Fibroblast of pulmonary artery (primary cell): ENCODE measurements around the gene DNAH10.

Experiments
- DNase-seq: peaks from one replicate; pipeline ENCODE4 v3.0.0-alpha.2; 2010; ENCODE audit warnings: low read depth
- H3K4me3 ChIP-seq: replicated peaks from 2 replicates; pipeline ENCODE4 v1.5.1; 2011; ENCODE audit warnings: low read depth, mild to moderate bottlenecking, control low read depth, low read length, moderate library complexity
- TF ChIP-seq, protein P1 (sequence below): IDR thresholded peaks from 2 replicates; pipeline ENCODE4 v1.5.1; 2011; ENCODE audit warnings: mild to moderate bottlenecking, control low read depth, low read length, inconsistent platforms; ENCODE audit errors: missing control alignments

The DNAH10 gene

DNA sequence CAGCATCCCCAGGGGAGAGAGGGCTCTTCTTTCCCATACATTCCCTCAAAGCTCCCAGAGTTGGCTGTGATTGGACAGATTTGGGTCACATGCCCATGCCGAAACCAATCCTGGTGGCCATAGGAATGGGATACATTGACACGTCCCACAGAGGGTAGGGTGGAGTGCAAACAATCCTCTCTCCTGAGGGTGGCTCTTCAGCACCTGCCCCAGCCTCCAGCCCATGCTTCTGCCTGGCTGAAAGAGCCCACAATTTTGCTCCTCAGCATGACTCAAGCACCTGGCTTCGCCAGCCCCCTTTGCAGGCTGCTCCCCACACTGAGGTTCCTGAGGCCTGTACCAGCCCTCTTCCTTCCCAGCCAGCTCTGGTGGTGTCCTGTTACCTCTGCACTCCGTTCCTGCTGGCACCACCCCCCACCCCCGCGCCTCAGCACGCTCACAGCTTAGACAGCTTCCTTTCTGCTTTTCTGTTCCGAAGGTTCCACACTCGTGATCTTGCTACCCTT, 138.8 kb downstream of the DNAH10 start:
- no peak for DNase-seq
- no peak overlapping the region for H3K4me3 ChIP-seq
- TF ChIP-seq, protein P1, sequence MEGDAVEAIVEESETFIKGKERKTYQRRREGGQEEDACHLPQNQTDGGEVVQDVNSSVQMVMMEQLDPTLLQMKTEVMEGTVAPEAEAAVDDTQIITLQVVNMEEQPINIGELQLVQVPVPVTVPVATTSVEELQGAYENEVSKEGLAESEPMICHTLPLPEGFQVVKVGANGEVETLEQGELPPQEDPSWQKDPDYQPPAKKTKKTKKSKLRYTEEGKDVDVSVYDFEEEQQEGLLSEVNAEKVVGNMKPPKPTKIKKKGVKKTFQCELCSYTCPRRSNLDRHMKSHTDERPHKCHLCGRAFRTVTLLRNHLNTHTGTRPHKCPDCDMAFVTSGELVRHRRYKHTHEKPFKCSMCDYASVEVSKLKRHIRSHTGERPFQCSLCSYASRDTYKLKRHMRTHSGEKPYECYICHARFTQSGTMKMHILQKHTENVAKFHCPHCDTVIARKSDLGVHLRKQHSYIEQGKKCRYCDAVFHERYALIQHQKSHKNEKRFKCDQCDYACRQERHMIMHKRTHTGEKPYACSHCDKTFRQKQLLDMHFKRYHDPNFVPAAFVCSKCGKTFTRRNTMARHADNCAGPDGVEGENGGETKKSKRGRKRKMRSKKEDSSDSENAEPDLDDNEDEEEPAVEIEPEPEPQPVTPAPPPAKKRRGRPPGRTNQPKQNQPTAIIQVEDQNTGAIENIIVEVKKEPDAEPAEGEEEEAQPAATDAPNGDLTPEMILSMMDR, result no peak

DNA sequence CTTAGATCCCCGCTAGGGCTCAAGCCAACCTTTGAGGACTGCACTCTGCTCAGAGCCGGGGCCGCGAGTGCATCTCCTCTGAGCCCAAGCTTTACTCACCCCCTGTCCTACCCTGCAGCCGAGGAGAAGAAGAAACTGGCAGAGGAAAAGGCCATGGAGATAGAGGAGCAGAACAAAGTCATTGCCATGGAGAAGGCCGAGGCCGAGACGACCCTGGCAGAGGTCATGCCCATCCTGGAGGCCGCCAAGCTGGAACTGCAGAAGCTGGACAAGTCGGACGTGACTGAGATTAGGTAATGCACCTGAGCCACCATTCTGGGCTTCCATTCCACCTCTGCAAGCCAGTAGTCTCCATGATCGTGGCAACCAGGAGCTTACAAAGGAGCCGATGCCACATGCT, 140.7 kb downstream of the DNAH10 start:
- H3K4me3 ChIP-seq, result no peak overlapping the region
- DNase-seq, result no peak
- TF ChIP-seq, protein P1, result no peak

DNA sequence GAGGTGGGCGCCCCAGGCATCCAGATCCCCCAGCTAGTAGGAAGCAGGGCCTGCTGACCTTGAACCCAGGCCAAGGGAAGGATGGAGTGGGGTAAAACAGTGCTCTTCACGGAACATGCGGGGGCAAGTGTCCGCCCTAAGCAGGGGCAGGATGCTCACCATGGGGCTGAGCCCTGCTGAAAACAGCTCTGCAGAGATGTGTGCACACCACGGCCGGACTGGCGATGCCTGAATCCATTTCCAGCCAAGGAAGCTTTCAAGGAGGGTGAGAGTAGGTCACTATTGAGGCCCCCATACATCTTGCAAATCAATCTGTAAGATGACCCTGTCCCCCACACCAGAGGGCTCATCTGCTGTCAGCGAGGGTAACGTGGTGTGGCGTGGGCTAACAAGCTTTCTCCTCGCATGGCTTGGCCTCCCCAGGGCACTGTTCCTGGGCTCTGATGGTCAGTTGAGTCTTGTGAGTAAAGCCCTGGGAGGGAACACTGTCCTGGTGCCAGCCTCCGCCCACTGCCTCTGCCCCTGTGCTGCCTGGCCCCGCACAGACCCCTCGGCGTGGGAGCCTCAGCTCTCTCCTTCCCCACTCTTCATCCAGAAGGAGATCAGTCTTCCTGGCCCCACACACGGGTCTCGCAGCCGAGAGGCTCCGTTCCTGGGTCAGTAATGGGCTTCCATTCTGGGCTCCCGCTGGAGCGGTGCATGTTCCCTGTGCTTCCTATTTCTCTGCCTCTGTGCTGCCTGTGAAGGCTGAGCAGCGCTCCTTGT, 141.4 kb downstream of the DNAH10 start:
- DNase-seq, result no peak
- TF ChIP-seq, protein P1, result no peak
- H3K4me3 ChIP-seq, result no peak overlapping the region

DNA sequence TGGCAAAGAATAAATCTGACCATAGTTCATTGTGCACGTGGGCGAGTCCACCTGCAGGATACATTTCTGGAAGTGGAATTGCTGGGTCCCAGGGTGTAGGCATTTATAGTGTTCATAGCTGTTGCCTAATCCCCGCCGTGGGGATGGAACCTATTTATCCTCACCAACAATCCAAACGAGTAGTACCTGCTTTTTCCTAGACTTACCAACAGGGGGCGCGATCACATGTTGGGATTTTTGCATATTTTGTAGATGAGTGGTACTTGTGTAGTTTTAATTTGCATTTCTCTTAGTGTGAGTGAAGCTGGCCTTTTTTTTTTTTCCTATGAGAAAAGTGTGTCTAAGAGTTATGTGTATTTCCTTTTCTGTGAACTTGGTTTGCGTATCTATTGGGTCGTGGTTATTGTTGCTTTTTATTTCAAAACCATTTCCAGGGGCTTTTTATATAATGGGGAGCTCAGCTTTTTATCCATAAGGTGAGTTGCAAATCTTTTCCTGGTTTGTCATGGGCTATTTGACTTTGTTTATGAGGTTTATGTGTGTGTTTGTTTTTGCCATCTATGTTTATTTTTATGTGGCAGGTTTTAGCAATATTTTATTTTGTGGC, 143.3 kb downstream of the DNAH10 start:
- TF ChIP-seq, protein P1, result peak; percentile 82
- peak; percentile 89 for DNase-seq
- no peak overlapping the region for H3K4me3 ChIP-seq

DNA sequence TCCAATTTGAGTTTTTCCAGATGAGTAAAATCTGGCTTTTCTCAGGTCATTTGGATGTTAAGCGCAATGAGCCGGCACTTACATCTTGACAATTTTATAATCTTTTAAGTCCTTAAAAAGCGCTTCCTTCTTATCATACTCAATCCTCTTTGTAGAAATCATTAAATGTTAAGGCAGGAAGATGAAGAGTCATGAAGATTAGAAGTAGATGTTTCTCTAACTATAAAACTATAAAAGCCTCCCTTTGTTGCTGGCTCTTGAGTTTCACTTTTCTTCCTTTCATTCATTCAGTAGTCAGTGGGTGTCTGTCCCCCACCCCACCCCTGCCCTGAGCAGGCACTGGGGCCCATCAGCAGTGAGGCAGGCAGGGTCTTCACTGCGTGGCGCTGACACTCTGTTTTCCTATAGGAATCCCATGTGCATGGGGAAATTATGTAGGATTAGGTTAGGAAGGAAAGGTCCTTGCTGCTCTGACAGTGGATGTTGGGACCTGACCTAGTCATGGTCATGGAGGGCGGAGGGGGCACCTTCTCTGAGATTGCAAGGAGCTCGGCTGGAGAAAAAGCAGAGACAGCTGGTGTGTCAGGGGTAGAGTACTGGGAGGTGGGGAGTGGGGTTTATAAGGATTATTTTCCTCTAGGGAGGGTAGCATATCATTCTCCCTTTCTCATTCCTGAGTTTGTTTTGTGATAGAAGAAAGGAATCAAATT, 144.8 kb downstream of the DNAH10 start:
- no peak overlapping the region for H3K4me3 ChIP-seq
- DNase-seq, result no peak
- TF ChIP-seq, protein P1, result no peak

DNA sequence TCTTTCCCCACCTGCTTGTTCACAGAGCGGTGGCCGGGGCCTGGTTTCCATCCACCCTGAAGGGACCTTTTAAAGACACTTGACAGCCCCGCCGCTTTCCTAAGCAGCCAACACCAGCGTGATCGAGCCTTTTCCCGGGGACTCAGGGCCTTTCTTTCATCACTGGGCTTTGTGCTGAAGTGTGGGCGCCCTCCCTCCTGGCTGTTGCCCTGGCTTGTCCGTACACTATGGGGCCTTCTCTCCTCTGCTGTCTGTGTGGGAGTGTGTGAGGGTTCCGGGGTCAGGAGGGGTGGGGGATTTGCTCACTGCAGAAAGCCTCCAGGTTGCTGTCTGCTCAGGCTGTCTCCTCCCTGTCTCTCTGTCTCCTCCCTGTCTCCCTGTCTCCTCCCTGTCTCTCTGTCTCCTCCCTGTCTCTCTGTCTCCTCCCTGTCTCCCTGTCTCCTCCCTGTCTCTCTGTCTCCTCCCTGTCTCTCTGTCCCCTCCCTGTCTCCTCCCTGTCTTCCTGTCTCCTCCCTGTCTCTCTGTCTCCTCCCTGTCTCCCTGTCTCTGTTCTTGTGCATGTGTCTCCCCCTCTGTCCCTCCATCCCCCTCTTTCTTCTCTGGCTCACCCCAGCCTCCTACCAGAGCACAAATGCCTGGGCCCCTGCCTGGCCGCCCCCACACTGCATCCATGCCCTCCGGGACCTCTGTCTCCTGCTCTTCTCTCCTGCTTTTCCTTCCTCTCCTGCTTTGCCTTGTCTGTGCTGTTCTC, 145.8 kb downstream of the DNAH10 start:
- peak; percentile 46 for DNase-seq
- H3K4me3 ChIP-seq, result peak overlapping the region; percentile 19
- TF ChIP-seq, protein P1, result no peak
